Activated CD4-positive, alpha-beta T cell treated with anti-CD3 and anti-CD28 coated beads, Interleukin-2, amount 50 U/mL, for 16 hours (primary cell): Measurements from ENCODE around the gene ADAM12.

Experiments used
- DNase-seq: peaks from one replicate; pipeline ENCODE4 v3.0.0-alpha.2; 2020

Gene ADAM12

GRCh38 chr10:126042354-126042753 lies 345.9 kb downstream of the ADAM12 start:
- DNase-seq = no peak

DNA sequence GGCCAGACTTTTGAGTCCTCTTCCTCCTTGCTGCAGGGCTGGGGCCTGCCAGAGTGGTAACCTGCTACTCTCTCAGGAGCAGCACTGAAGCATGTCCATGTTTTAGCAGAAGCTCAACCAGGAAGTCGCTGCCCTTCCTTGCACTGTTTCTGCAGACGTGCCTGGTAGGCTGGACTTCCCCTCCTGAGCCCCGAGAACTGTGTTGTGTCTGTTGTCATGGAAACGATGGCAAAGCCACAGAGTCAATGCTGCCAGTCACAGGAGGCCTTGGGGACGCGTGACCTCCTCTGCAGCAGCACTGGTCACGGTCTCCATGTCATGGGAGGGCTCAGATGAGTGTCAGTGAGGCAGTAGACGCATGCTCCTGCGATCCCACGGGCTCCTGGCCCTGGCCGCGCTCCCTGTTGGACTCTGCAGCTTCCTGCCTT lies 346.5 kb downstream of the ADAM12 start:
- peak; percentile 80 for DNase-seq

- DNase-seq = no peak
Measured at GRCh38 chr10:126041117-126041516, 347.2 kb downstream of the ADAM12 start.

DNA sequence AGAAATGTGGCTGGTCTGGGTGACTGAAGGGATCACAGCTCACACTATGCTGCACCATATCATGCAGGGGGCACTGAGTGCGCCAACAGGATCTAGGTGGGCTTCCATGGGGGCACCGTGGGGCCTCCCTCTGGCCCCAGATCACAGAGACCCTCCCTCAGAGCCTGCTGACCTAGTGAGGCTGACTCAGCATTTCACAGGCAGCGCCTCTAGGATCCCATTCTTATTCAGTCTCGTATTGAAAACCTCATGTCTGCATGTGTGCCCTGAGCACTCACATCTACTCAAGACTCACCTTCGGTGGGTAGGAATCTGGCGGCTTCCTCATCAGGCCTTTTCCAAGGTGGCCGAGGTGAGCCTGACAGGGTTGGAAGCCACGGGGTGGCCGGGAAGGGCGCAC lies 350.3 kb downstream of the ADAM12 start:
- DNase-seq = no peak

GRCh38 chr10:126036515-126036914 lies 351.8 kb downstream of the ADAM12 start:
- no peak for DNase-seq

DNA sequence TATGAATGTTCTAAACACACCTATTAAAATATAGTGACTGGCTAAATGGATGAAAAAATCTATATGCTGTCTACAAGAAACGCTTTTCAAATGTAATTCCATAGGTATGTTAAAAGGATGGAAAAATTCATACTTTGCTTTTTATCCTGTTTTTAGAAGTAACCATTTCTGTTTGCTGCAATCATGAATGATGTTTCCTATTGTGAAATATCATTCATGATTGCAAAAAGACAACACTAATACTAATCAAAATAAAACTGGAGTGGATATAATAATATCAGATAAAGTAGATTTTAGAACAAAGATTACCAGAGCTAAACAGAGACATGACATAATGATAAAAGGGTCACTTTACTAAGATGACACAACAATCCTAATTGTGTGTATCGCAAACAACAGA lies 353.7 kb downstream of the ADAM12 start:
- DNase-seq = no peak

GRCh38 chr10:126029999-126030398 lies 358.3 kb downstream of the ADAM12 start:
- no peak for DNase-seq

DNA sequence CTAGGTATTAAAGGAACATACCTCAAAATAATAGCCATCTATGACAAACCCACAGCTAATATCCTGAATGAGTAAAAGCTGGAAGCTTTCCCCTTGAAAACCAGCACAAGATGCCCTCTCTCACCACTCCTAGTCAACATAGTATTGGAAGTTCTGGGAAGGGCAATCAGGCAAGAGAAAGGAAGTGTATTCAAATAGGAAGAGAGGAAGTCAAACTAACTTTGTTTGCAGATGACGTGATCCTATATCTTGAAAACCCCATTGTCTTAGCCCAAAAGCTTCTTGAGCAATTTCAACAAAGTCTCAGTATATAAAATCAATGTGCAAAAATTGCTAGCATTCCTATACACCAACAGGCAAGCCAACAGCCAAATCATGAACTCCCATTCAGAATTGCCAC lies 360.6 kb downstream of the ADAM12 start:
- DNase-seq = no peak

DNA sequence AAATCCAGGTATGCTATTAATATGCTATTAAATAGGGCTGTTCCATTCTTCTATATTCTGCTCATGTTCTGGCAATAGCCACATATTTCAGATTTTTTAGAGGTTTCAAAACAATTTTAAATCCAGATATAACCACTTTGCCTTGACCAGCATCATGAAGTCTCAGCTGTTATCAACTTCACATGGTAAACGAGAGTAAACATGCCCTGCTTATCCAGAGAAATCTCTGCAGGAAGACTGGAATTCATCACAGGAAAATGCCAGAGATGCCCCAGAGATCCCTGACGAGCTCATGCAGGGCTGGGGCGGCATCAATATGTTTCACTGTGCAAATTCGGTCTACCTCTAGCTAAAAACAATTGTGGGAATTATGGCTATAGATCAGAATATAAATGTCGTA lies 365.4 kb downstream of the ADAM12 start:
- DNase-seq = no peak

DNA sequence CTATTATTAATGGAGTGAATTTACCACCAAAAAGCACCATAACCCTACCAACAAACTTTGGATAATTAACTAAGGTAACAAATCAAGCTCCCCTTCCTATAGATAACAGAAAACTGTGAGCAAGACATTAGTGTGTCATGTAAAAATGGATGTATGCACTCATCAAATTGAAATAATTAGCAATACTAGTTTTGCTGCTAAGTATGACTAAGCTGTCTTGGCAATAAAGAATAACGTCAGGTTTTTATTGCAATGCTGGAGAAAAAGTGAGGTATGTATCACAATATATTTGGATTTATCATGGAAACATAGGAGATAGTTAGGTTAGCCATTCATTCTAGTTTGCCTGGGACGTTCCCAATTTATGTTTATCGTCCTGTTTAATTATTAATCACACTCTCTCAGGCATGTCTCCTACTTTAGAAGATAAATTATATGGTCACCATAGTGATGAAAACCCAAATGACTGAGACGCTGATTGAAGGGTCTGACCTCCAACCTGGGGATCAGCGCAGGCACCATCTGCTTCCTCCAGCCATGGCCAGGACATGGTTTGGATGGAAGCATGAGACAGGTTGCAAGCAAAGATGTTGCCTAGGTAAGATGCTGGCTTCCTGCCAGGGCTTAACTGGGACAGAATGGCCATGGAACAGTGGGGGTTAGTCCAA lies 366.3 kb downstream of the ADAM12 start:
- DNase-seq = no peak

DNA sequence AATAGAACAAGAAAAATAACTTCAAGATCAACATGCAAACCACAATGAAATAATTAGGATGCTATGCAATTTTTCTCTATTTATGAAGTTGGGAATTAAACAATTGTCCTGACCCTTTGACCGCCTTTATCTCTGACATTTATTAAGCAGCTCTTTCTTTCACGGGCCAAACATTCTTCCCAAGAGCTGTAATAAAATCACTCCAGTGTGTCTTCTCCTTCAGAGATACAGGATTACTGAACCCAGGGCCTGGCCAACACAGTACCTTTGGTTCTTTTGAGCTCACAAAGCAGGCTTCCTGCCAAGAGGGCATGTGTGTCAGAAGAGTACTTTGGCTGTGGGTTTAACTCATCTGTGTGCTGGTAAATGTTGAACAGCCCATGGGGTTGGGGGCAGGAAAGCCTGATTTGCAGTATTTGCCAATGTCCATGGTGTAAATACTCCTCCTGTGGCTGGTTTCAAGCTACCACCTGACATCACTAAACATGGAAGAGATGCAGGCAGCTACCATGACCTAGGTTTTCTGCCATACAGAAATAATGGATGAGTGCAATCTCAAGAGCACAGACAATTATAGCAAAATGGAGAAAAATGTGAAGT lies 370.2 kb downstream of the ADAM12 start:
- DNase-seq = no peak

DNA sequence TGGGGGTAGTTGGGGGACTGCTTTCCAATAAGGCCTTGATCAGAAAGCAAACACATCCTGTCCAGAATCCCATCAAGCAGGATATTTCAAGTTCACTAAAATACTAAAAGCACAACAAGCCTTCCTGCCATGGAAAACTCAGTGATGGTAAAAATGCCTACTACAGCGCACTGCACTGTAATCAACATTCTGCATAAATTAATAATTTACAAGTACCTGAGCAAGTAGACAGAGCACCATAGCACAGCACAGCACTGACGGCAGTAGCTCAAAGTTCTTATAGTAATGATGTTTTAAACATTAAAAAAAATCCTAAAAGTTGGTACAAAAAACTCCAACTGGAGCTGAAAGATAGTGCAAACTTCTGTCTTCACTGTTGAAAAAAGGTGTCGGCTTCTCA lies 371.4 kb downstream of the ADAM12 start:
- no peak for DNase-seq

GRCh38 chr10:126016156-126016805 lies 372.0 kb downstream of the ADAM12 start:
- no peak for DNase-seq

- no peak for DNase-seq
Measured at GRCh38 chr10:126015413-126015812, 372.9 kb downstream of the ADAM12 start.

DNA sequence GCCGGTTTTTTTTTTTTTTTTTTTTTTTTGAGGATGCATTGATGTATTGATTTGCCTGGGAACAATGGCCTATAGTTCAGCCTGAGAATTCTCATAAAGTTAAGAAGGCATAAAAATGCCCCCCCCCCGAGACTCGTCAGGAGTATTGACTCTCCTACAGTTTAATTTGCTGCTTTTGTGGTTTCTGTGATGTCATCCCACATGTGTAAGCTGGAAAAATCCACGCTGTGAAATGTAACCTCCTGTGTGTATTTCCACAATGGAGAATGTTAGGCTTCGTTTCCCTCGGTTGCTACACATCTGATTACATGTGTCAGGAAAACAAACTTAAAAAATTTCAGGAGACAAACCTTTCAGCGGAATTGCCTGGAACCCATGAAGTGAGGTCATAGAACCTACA lies 374.0 kb downstream of the ADAM12 start:
- DNase-seq = no peak

DNA sequence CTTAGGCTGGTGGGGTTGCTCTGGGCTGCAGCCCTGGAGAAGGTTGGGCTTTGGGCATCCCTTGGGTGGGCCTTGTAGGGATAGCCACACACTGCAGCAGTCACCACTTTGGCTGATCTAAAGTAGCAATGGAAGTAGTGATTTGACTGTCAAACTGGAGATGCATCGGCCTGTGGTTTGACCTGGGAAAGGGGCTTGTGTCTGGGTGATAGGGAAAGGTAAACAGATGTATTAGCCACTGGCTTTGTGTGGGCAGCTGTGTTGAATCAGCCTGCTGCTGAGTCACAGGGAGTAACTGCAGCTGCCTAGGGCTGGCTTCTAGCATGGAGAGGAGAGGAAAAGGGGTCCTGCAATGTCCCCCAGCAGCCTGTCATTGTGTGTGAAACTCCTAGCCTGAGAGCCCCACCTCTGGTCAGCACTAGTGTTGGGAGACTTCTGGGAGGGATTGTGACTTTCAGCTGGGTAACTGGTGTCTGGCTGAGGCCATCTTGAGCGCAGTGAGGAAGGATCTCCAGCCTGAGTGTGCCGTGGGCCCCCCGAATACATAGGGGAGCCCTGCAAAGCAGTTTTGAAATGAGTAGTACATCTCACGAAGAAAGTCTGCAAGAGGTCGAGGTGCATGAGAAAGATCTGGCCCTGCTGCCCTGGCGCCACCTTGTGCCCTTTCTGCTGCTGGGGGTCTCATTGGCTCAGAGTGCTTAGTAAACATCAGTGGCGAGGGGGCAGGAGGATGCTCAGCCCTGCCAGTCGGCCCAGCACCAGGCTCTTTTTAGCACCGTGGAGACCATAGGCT lies 374.6 kb downstream of the ADAM12 start:
- peak; percentile 56 for DNase-seq

- DNase-seq = no peak
Measured at GRCh38 chr10:126012485-126012884, 375.8 kb downstream of the ADAM12 start.

GRCh38 chr10:126011995-126012394 lies 376.3 kb downstream of the ADAM12 start:
- no peak for DNase-seq

- no peak for DNase-seq
Measured at GRCh38 chr10:126009650-126010049, 378.6 kb downstream of the ADAM12 start.

DNA sequence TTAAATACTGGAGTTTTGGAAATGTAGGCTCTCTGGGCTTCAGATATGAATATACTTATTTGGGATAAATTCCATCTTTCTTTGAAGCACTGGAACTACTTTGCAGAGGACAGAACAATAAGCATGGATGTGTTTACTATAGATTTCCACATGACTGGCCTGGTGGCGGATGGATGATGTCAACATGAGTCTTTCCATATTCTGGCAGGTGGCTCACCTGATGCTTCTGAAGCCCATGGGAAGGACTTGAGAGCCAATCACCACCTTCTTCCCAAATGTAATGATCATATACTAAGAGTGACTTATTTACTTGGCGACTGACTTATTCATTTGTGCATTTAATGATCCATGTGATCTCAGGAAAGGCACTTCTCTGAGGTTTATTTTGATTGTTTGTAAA lies 381.4 kb downstream of the ADAM12 start:
- DNase-seq = no peak

DNA sequence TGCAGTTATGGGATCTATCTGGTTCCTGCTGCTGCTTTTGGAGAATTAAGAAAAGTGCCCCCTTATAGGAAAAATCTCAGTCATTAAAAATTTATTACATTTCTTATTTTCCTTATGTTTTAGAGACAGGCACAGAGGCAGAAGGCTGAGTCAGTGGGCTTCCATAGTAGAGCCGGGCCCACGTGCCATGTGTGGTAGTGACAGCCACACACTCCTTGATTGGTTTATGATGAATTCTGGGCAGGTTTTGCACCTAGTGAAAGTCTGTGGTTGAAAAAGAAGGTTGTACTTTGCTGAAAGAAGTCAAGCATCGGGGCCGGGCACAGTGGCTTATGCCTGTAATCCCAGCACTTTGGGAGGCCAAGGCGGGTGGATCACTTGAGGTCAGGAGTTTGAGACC lies 382.0 kb downstream of the ADAM12 start:
- no peak for DNase-seq

DNA sequence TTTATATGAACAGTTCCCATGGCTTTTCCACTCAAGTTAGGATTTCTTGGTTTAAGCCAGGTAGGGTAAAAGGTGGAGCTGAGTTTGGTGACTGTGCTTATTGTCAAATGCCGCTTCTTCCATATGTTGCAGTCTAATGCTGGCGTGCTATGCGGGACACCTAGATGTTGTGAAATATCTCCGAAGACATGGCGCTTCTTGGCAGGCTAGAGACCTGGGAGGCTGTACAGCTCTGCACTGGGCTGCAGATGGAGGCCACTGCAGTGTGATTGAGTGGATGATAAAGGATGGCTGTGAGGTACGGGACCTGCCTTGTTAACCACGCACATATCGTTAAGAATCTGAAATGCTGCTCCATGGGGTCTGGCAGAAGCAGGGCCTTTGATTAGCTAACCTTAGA lies 383.5 kb downstream of the ADAM12 start:
- no peak for DNase-seq

- DNase-seq = no peak
Measured at GRCh38 chr10:126001576-126001975, 386.7 kb downstream of the ADAM12 start.

DNA sequence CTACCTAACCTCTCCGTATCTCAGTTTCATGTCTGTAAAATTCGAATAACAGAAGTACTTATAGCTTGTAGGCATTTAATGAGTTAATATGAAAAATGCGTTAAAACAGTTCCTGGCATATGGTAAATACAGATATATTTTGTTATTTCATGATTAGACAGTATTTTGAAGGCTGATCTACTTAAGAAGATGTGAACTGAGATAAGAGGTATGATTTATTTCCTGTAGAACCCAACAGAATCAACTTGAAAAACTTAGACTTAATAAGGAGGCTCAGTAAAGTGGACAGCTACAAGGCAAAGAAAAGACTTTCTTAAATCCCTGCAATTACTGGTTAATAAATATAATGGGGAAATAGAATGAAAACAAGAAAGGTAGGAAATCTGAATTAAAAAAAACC lies 388.6 kb downstream of the ADAM12 start:
- no peak for DNase-seq
